K562 (cell line): ENCODE measurements around the gene SDR39U1. TPM values are rescaled to one million over a fixed set of nuclear protein-coding genes. Genes with fewer than 3 reads are reported as not detected.

Experiments
- ATAC-seq: fragments of 200-7000 bp; cut with Tn5 transposase; 3 replicates; pipeline ENCODE4 v1.9.1; 2020; ENCODE audit warnings: moderate library complexity
- BruUV-seq: library from RNA; stranded (reverse); fragments of 400-500 nt; replicated peaks from 2 replicates; lab custom pipeline; 2021; lab: Mats Ljungman, UMichigan
- CTCF ChIA-PET: fragments of 300-600 bp; formaldehyde crosslinking; extraction: SDS; loops from one replicate; lab custom pipeline; 2021; ENCODE audit warnings: low intra/inter-chr PET ratio; lab: Yijun Ruan, JAX
- POLR2A ChIA-PET: fragments of 300-600, 350-650 bp; sonication (Branson Sonifier 250); formaldehyde crosslinking; extraction: SDS; loops from one replicate; lab custom pipeline; 2021; ENCODE audit warnings: antibody characterized with exemption, inconsistent platforms; lab: Yijun Ruan, JAX
- DNase-seq, 4 experiments: peaks; one replicate each; pipeline versions ENCODE4 v3.0.0 to v3.0.0-alpha.2; 2011 to 2018; ENCODE audit warnings: low spot score in 3 of 4, mixed read lengths in 3 of 4; ENCODE audit errors: extremely low read depth in 1 of 4
- FAIRE-seq: peaks from 2 replicates; lab custom pipeline; 2011; peaks lifted over from hg19 to GRCh38; lab: Jason Lieb, UNC
- H2AFZ ChIP-seq: 2 replicates; pipeline ENCODE4 v1.6.0; 2011; ENCODE audit warnings: low read depth, low read length, control low read depth, inconsistent platforms
- H3K27ac ChIP-seq: fragments of 200-600 bp; 3 replicates; pipeline ENCODE4 v1.8.0; 2011; ENCODE audit warnings: low read depth, mild to moderate bottlenecking, control low read depth, inconsistent platforms, low read length, moderate library complexity, mixed read lengths; ENCODE audit errors: extremely low read depth
- H3K27me3 ChIP-seq, 2 experiments: fragments of 300-600 bp in 1 of 2; 2 replicates in 1 of 2; 3 replicates in 1 of 2; pipeline versions ENCODE4 v1.6.0 to v1.8.0; 2011; ENCODE audit warnings: inconsistent platforms in 2 of 2, low read length in 2 of 2, mild to moderate bottlenecking in 1 of 2, mixed read lengths in 1 of 2, moderate library complexity in 1 of 2; ENCODE audit not compliant: control insufficient read depth in 2 of 2, insufficient read depth in 2 of 2
- H3K36me3 ChIP-seq: fragments of 300-600 bp; 3 replicates; pipeline ENCODE4 v1.8.0; 2011; ENCODE audit warnings: mild to moderate bottlenecking, low read length, inconsistent platforms; ENCODE audit not compliant: control insufficient read depth, insufficient read depth
- H3K4me1 ChIP-seq, 2 experiments: fragments of 200-600 bp in 1 of 2; replicated peaks in 1 of 2; 2 replicates in 1 of 2; 3 replicates in 1 of 2; pipeline versions ENCODE4 v1.5.1 to v1.8.0; 2011; ENCODE audit warnings: inconsistent platforms in 2 of 2, low read length in 2 of 2, mild to moderate bottlenecking in 1 of 2, mixed read lengths in 1 of 2, moderate library complexity in 1 of 2; ENCODE audit not compliant: control insufficient read depth in 2 of 2, insufficient read depth in 2 of 2
- H3K4me2 ChIP-seq: 2 replicates; pipeline ENCODE4 v1.6.1; 2011; ENCODE audit warnings: low read length, control low read depth, inconsistent platforms, mixed read lengths; ENCODE audit not compliant: insufficient read depth
- H3K4me3 ChIP-seq: fragments of 200-600 bp; sonication (generic), shearing (Covaris generic); 2 replicates; pipeline ENCODE4 v1.5.1; 2016; ENCODE audit warnings: control low read depth, inconsistent platforms
- H3K79me2 ChIP-seq: fragments of 200-600 bp; 3 replicates; pipeline ENCODE4 v1.8.0; 2011; ENCODE audit warnings: low read length, inconsistent platforms; ENCODE audit not compliant: control insufficient read depth, insufficient read depth
- H3K9ac ChIP-seq, 2 experiments: 2 replicates each; pipeline versions ENCODE4 v1.6.0 to v1.6.1; 2011; ENCODE audit warnings: low read depth in 2 of 2, low read length in 2 of 2, control low read depth in 1 of 2, inconsistent platforms in 1 of 2, mild to moderate bottlenecking in 1 of 2, mixed read lengths in 1 of 2; ENCODE audit not compliant: insufficient read depth in 1 of 2
- H3K9me1 ChIP-seq: one replicate; pipeline ENCODE4 v1.6.0; 2011; ENCODE audit warnings: inconsistent platforms, mild to moderate bottlenecking, low read length, moderate library complexity; ENCODE audit not compliant: control insufficient read depth, insufficient read depth
- H3K9me3 ChIP-seq: replicated peaks from 2 replicates; pipeline ENCODE4 v1.5.1; 2011; ENCODE audit warnings: low read depth, low read length, inconsistent platforms; ENCODE audit not compliant: control insufficient read depth, insufficient read depth
- H4K20me1 ChIP-seq: replicated peaks from 2 replicates; pipeline ENCODE4 v1.6.1; 2011; ENCODE audit warnings: low read length, inconsistent platforms, mixed read lengths; ENCODE audit not compliant: control insufficient read depth, insufficient read depth
- CEBPG ChIP-seq, 3 experiments: fragments of 200-800 bp in 1 of 3; sonication (Bioruptor generic) in 1 of 3; sonication (generic) in 1 of 3; formaldehyde crosslinking in 1 of 3; IDR thresholded peaks in 2 of 3; conservative IDR thresholded peaks in 1 of 3; 2 replicates each; pipeline versions ENCODE4 v1.6.1 to v1.8.0; 2016 to 2022; ENCODE audit warnings: missing compliant biosample characterization in 2 of 3, missing genetic modification characterization in 2 of 3, mild to moderate bottlenecking in 1 of 3, missing genetic modification reagents in 1 of 3
- ELF2 ChIP-seq: fragments of 250-450 bp; sonication (Bioruptor Pico); IDR thresholded peaks from 2 replicates; pipeline ENCODE4 v1.5.0; 2021; ENCODE audit warnings: mild to moderate bottlenecking
- ERF ChIP-seq: fragments of 450-650 bp; formaldehyde crosslinking; IDR thresholded peaks from 2 replicates; pipeline ENCODE4 v1.4.0; 2020; ENCODE audit warnings: mild to moderate bottlenecking, mixed read lengths
- HMG20B ChIP-seq: fragments of 250-450 bp; sonication (Bioruptor Pico); IDR thresholded peaks from 2 replicates; pipeline ENCODE4 v1.5.0; 2021; ENCODE audit warnings: mild to moderate bottlenecking
- KDM1A ChIP-seq, 2 experiments: fragments of 450-650 bp; IDR thresholded peaks; 2 replicates each; pipeline ENCODE4 v1.6.1; 2016; ENCODE audit warnings: mild to moderate bottlenecking in 2 of 2
- MAZ ChIP-seq, 2 experiments: fragments of 450-650 bp in 1 of 2; sonication (generic) in 1 of 2; formaldehyde crosslinking; IDR thresholded peaks in 1 of 2; conservative IDR thresholded peaks in 1 of 2; 2 replicates each; pipeline versions ENCODE4 v1.4.0 to v1.5.0; 2020; ENCODE audit warnings: mild to moderate bottlenecking in 1 of 2, missing genetic modification reagents in 1 of 2
- MCM7 ChIP-seq, 2 experiments: fragments of 450-650 bp; IDR thresholded peaks; 2 replicates each; pipeline ENCODE4 v1.6.1; 2016 to 2018
- PURB ChIP-seq: sonication (generic); formaldehyde crosslinking; IDR thresholded peaks from 2 replicates; pipeline ENCODE4 v1.9.0; 2021; ENCODE audit warnings: low read depth, mild to moderate bottlenecking, missing genetic modification reagents
- ZNF121 ChIP-seq: sonication (generic); formaldehyde crosslinking; conservative IDR thresholded peaks from 2 replicates; pipeline ENCODE4 v1.8.0; 2022; ENCODE audit warnings: missing genetic modification reagents
- ZNF324 ChIP-seq: fragments of 250-450 bp; sonication (Bioruptor Pico); IDR thresholded peaks from 2 replicates; pipeline ENCODE4 v1.4.0; 2020; ENCODE audit warnings: mild to moderate bottlenecking
- ZNF644 ChIP-seq: fragments of 200-800 bp; sonication (Bioruptor generic); IDR thresholded peaks from 2 replicates; pipeline ENCODE4 v1.6.1; 2016; ENCODE audit warnings: low read depth, missing genetic modification characterization, missing compliant biosample characterization
- WGBS: fragments of 100-300 bp; shearing (Covaris generic); methylation state at CpG from one replicate; pipeline ENCODE4 v1.1.6; 2016; ENCODE audit warnings: low coverage, mixed read lengths; ENCODE audit not compliant: insufficient coverage; ENCODE audit errors: missing lambda C conversion rate; 5-methylcytosine and 5-hydroxymethylcytosine counted together
- in situ Hi-C: fragments of 300-500 bp; cut with MboI; formaldehyde crosslinking; loops from 4 replicates; pipeline ENCODE4 v1.15.0; 2018; ENCODE audit warnings: inconsistent platforms, mixed read lengths
- intact Hi-C: fragments of 100-400 bp; cut with micrococcal nuclease; formaldehyde crosslinking; loops from 2 replicates; pipeline ENCODE4 v1.14.2; 2022
- polyA plus RNA-seq, 8 experiments: library from polyadenylated mRNA; depleted of rRNA in 4 of 8; stranded (reverse) in 5 of 8; unstranded in 3 of 8; fragments of >200 nt; fragmentation: Nextera tagmentation in 2 of 8; fragmentation: Illumina TruSeq in 1 of 8; extraction: Ambion mirVana in 2 of 8; extraction: Trizol in 1 of 8; gene quantifications; 2 replicates each; pipeline versions ENCODE4 v1.2.1 to v1.2.3, GENCODE V29; 2011 to 2014; ENCODE audit warnings: inconsistent platforms in 1 of 8, missing spikeins in 1 of 8
- total RNA-seq, 7 experiments: library from RNA; depleted of rRNA in 6 of 7; stranded (reverse); fragments of >200 nt in 6 of 7; fragmentation: Illumina TruSeq in 2 of 7; extraction: Trizol in 2 of 7; gene quantifications; 2 replicates each; pipeline versions ENCODE4 v1.2.1 to v1.2.3, GENCODE V29; 2011 to 2021; ENCODE audit warnings: low replicate concordance in 1 of 7
- TF ChIP-seq, protein P1 (sequence below): sonication (generic); formaldehyde crosslinking; IDR thresholded peaks from 2 replicates; pipeline ENCODE4 v1.9.0; 2022; ENCODE audit warnings: mild to moderate bottlenecking, missing genetic modification reagents
- TF ChIP-seq, protein P2 (sequence below): fragments of 450-650 bp; conservative IDR thresholded peaks from 2 replicates; pipeline ENCODE4 v1.6.1; 2016; ENCODE audit warnings: missing genetic modification characterization, low read depth, mild to moderate bottlenecking, control low read depth, missing compliant biosample characterization
- TF ChIP-seq, protein P3 (sequence below), 2 experiments: fragments of 450-650 bp; IDR thresholded peaks; 2 replicates each; pipeline ENCODE4 v1.6.1; 2018; ENCODE audit warnings: mild to moderate bottlenecking in 2 of 2, low read depth in 1 of 2; ENCODE audit not compliant: partially characterized antibody in 2 of 2
- TF ChIP-seq, protein P4 (sequence below): fragments of 450-650 bp; formaldehyde crosslinking; IDR thresholded peaks from 2 replicates; pipeline ENCODE4 v1.4.0; 2022; ENCODE audit warnings: missing genetic modification characterization

SDR39U1 gene
- total and polyA plus RNA-seq, 9 of the 15 experiments (the other 6 are each of a cell fraction or from before 2014, with no cell fraction given), result 10.4 to 56.1 (median 19.8) TPM

DNA sequence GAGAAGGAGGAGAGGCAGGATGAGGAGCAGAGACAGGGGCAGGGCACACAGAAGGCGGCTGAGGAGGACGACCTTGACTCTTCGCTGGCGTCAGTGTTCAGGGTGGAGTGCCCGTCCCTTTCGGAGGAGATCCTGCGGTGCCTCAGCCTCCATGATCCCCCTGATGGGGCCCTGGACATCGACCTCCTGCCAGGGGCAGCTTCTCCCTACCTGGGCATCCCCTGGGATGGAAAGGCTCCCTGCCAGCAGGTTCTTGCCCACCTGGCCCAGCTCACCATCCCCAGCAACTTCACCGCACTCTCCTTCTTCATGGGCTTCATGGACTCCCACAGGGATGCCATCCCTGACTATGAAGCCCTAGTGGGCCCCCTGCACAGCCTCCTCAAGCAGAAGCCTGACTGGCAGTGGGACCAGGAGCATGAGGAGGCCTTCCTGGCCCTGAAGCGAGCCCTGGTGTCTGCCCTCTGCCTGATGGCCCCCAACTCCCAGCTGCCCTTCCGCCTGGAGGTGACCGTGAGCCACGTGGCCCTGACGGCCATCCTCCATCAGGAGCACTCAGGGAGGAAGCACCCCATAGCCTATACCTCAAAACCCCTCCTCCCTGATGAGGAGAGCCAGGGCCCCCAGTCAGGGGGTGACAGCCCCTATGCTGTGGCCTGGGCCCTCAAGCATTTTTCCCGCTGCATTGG, 27.7 kb downstream of the SDR39U1 start:
- Histone ChIP-seq H3K4me2 (no peak overlapping the region), H3K4me1 (peaks cover 4 to 26% of the 10 kb centered on the region in 2 experiments; a peak in 4 of 5 replicates), H3K9me3 (no peaks in the 10 kb centered on the region), H3K79me2 (no peaks in the 10 kb centered on the region), H3K27me3 (no peaks in the 10 kb centered on the region), H3K9me1 (no peaks in the 10 kb centered on the region), H3K4me3 (no peak overlapping the region), H3K27ac (no peak overlapping the region), H3K9ac (no peak overlapping the region), H4K20me1 (no peaks in the 10 kb centered on the region), H2AFZ (no peak overlapping the region), H3K36me3 (no peaks in the 10 kb centered on the region)
- no peak for ATAC-seq
- POLR2A ChIA-PET, result no interaction called here
- 44% methylated on average over 10 of the region's 15 CpGs for WGBS
- no TSS peak for BruUV-seq
- intact Hi-C loops, result no loop called here
- no peak for FAIRE-seq
- no peak for DNase-seq
- CTCF ChIA-PET, result interaction anchor here (0.7 kb wide), 1 partner anchor 708 kb away, joined by 3 read pairs; no protein-coding TSS in a partner anchor
- in situ Hi-C loops, result no loop called here
- no peak for TF ChIP-seq ZNF324 (CRISPR knock-in tag)
- no peak for TF ChIP-seq ELF2 (CRISPR knock-in tag)
- TF ChIP-seq, protein P1, sequence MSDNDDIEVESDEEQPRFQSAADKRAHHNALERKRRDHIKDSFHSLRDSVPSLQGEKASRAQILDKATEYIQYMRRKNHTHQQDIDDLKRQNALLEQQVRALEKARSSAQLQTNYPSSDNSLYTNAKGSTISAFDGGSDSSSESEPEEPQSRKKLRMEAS (CRISPR knock-in tag), result no peak
- TF ChIP-seq, protein P2, sequence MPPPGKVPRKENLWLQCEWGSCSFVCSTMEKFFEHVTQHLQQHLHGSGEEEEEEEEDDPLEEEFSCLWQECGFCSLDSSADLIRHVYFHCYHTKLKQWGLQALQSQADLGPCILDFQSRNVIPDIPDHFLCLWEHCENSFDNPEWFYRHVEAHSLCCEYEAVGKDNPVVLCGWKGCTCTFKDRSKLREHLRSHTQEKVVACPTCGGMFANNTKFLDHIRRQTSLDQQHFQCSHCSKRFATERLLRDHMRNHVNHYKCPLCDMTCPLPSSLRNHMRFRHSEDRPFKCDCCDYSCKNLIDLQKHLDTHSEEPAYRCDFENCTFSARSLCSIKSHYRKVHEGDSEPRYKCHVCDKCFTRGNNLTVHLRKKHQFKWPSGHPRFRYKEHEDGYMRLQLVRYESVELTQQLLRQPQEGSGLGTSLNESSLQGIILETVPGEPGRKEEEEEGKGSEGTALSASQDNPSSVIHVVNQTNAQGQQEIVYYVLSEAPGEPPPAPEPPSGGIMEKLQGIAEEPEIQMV, result no peak
- TF ChIP-seq HMG20B, result no peak
- no peak for TF ChIP-seq CEBPG (CRISPR knock-in tag; IDR thresholded peaks at IDR 0.05)
- TF ChIP-seq CEBPG (tag; conservative IDR thresholded peaks at IDR 0.05 in 1 of 2, IDR thresholded peaks at IDR 0.05 in 1 of 2), result no peak
- TF ChIP-seq ZNF121 (CRISPR knock-in tag), result no peak
- TF ChIP-seq MAZ (CRISPR knock-in tag; conservative IDR thresholded peaks at IDR 0.05 in 1 of 2, IDR thresholded peaks at IDR 0.05 in 1 of 2), result no peak
- no peak for TF ChIP-seq MCM7 (IDR thresholded peaks at IDR 0.05)
- TF ChIP-seq ERF, result no peak
- TF ChIP-seq ZNF644 (tag), result no peak
- TF ChIP-seq PURB (CRISPR knock-in tag), result no peak
- TF ChIP-seq, protein P3, sequence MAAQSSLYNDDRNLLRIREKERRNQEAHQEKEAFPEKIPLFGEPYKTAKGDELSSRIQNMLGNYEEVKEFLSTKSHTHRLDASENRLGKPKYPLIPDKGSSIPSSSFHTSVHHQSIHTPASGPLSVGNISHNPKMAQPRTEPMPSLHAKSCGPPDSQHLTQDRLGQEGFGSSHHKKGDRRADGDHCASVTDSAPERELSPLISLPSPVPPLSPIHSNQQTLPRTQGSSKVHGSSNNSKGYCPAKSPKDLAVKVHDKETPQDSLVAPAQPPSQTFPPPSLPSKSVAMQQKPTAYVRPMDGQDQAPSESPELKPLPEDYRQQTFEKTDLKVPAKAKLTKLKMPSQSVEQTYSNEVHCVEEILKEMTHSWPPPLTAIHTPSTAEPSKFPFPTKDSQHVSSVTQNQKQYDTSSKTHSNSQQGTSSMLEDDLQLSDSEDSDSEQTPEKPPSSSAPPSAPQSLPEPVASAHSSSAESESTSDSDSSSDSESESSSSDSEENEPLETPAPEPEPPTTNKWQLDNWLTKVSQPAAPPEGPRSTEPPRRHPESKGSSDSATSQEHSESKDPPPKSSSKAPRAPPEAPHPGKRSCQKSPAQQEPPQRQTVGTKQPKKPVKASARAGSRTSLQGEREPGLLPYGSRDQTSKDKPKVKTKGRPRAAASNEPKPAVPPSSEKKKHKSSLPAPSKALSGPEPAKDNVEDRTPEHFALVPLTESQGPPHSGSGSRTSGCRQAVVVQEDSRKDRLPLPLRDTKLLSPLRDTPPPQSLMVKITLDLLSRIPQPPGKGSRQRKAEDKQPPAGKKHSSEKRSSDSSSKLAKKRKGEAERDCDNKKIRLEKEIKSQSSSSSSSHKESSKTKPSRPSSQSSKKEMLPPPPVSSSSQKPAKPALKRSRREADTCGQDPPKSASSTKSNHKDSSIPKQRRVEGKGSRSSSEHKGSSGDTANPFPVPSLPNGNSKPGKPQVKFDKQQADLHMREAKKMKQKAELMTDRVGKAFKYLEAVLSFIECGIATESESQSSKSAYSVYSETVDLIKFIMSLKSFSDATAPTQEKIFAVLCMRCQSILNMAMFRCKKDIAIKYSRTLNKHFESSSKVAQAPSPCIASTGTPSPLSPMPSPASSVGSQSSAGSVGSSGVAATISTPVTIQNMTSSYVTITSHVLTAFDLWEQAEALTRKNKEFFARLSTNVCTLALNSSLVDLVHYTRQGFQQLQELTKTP (IDR thresholded peaks at IDR 0.05; ENCODE audit: low read depth in 1 of 2, partially characterized antibody in 2 of 2), result no peak
- TF ChIP-seq KDM1A (IDR thresholded peaks at IDR 0.05), result no peak
- TF ChIP-seq, protein P4, sequence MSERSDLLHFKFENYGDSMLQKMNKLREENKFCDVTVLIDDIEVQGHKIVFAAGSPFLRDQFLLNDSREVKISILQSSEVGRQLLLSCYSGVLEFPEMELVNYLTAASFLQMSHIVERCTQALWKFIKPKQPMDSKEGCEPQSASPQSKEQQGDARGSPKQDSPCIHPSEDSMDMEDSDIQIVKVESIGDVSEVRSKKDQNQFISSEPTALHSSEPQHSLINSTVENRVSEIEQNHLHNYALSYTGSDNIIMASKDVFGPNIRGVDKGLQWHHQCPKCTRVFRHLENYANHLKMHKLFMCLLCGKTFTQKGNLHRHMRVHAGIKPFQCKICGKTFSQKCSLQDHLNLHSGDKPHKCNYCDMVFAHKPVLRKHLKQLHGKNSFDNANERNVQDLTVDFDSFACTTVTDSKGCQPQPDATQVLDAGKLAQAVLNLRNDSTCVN (CRISPR knock-in tag), result no peak
